ENCODE results near the gene MDC1.
"Not testable (repeated sequence)": the region's sequence is repeated elsewhere in the genome, so short reads cannot be mapped to it uniquely, and the experiment has no call there.

Gene MDC1

GRCh38 chr6:30757261-30757904 is 40.3 kb upstream of the MDC1 start:
- Histone ChIP-seq H3K4me1 (peaks cover 4% of the 10 kb centered on the region), H3K27ac (no peak overlapping the region), H3K36me3 (ENCODE audit: control insufficient read depth, insufficient read depth, low read length) (no peaks in the 10 kb centered on the region), H3K9me3 (ENCODE audit: control insufficient read depth, low read length) (no peaks in the 10 kb centered on the region), H3K79me2 (no peaks in the 10 kb centered on the region), H2AFZ (no peak overlapping the region), H3K4me2 (ENCODE audit: low read length) (no peak overlapping the region), H3K9ac (no peak overlapping the region), H3K4me3 (ENCODE audit: low read depth, low read length) (no peak overlapping the region), H3K27me3 (ENCODE audit: control insufficient read depth, insufficient read depth, low read length) (no peaks in the 10 kb centered on the region)
- TF ChIP-seq, protein P1, sequence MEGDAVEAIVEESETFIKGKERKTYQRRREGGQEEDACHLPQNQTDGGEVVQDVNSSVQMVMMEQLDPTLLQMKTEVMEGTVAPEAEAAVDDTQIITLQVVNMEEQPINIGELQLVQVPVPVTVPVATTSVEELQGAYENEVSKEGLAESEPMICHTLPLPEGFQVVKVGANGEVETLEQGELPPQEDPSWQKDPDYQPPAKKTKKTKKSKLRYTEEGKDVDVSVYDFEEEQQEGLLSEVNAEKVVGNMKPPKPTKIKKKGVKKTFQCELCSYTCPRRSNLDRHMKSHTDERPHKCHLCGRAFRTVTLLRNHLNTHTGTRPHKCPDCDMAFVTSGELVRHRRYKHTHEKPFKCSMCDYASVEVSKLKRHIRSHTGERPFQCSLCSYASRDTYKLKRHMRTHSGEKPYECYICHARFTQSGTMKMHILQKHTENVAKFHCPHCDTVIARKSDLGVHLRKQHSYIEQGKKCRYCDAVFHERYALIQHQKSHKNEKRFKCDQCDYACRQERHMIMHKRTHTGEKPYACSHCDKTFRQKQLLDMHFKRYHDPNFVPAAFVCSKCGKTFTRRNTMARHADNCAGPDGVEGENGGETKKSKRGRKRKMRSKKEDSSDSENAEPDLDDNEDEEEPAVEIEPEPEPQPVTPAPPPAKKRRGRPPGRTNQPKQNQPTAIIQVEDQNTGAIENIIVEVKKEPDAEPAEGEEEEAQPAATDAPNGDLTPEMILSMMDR (IDR thresholded peaks at IDR 0.05) = no peak

DNA sequence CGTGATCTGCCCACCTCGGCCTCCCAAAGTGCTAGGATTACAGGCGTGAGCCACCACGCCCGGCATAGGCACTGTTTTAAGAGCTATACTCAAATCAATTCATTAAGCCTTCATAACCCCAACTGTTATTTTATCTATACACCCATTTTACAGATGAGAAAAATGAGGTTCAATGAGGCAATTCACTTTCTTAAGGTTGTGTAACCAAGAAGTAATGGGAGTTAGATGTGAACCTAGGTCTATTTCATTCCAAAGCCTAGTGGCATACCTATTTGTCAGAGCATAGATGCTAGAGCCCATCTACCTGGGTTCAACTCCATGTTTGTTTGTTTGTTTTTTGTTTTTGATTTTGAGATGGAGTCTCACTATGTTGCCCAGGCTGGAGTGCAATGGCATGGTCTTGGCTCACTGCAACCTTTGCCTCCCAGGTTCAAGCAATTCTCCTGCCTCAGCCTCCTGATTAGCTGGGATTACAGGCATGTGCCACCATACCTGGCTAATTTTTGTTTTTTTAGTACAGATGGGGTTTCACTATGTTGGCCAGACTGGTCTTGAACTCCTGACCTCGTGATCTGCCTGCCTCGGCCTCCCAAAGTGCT is 39.4 kb upstream of the MDC1 start:
- not testable (repeated sequence) for H3K36me3 ChIP-seq (ENCODE audit: control insufficient read depth, insufficient read depth, low read length); H3K4me2 ChIP-seq (ENCODE audit: low read length); H3K79me2 ChIP-seq; H3K27ac ChIP-seq; H3K9ac ChIP-seq; H3K4me3 ChIP-seq (ENCODE audit: low read depth, low read length); H3K4me1 ChIP-seq; H2AFZ ChIP-seq; H3K9me3 ChIP-seq (ENCODE audit: control insufficient read depth, low read length); H3K27me3 ChIP-seq (ENCODE audit: control insufficient read depth, insufficient read depth, low read length)

DNA sequence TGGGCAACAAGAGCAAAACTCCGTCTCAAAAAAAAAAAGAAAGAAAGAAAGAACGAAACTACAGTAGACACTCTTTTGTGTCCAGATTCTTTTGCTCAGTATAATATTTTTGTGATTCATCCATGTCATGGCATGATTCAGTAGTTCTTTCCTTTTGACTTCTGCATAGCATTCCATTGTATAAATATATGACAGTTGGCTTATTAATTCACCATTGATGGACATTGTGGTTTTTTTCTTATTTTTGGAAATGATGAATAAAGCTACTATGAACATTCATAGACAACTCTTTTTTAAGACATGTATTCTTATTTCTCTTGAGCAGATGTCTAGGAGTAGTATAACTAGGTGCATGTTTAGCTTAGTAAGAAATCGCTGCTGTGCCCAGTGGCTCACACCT is 37.5 kb upstream of the MDC1 start:
- no peak overlapping the region for H2AFZ ChIP-seq
- no peak overlapping the region for H3K4me2 ChIP-seq (ENCODE audit: low read length)
- H3K9ac ChIP-seq = no peak overlapping the region
- H3K9me3 ChIP-seq (ENCODE audit: control insufficient read depth, low read length) = no peaks in the 10 kb centered on the region
- no peak overlapping the region for H3K27ac ChIP-seq
- H3K27me3 ChIP-seq (ENCODE audit: control insufficient read depth, insufficient read depth, low read length) = no peaks in the 10 kb centered on the region
- TF ChIP-seq, protein P1 (IDR thresholded peaks at IDR 0.05) = no peak
- no peak overlapping the region for H3K4me3 ChIP-seq (ENCODE audit: low read depth, low read length)
- peaks cover 7% of the 10 kb centered on the region for H3K4me1 ChIP-seq
- H3K79me2 ChIP-seq = no peaks in the 10 kb centered on the region
- no peaks in the 10 kb centered on the region for H3K36me3 ChIP-seq (ENCODE audit: control insufficient read depth, insufficient read depth, low read length)

- Histone ChIP-seq H3K79me2 (no peaks in the 10 kb centered on the region), H3K9ac (no peak overlapping the region), H3K4me1 (peaks cover 5% of the 10 kb centered on the region), H3K9me3 (ENCODE audit: control insufficient read depth, low read length) (no peaks in the 10 kb centered on the region), H3K27ac (peak overlapping the region; percentile 76), H3K4me2 (ENCODE audit: low read length) (no peak overlapping the region), H3K4me3 (ENCODE audit: low read depth, low read length) (no peak overlapping the region), H3K27me3 (ENCODE audit: control insufficient read depth, insufficient read depth, low read length) (no peaks in the 10 kb centered on the region), H2AFZ (peak overlapping the region; percentile 56), H3K36me3 (ENCODE audit: control insufficient read depth, insufficient read depth, low read length) (no peaks in the 10 kb centered on the region)
- TF ChIP-seq, protein P1 (IDR thresholded peaks at IDR 0.05) = no peak
These were observed 35.3 kb upstream of the MDC1 start for GRCh38 chr6:30752157-30752927.

DNA sequence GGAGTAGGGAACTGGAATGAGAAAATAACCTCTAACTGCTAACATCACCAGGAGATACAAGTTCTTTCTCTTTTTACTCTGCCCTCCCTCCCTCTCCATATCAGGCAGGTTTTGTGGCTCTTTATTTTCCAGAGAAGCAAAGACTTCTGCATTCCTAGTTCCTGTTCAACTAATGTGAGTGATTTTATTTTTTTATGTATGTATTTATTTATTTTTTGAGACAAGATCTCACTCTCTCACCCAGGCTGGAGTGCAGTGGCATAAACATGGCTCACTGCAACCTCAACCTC is 33.2 kb upstream of the MDC1 start:
- H3K4me2 ChIP-seq (ENCODE audit: low read length) = no peak overlapping the region
- TF ChIP-seq, protein P1 (IDR thresholded peaks at IDR 0.05) = no peak
- peaks cover 6% of the 10 kb centered on the region for H3K4me1 ChIP-seq
- H3K9ac ChIP-seq = no peak overlapping the region
- H3K9me3 ChIP-seq (ENCODE audit: control insufficient read depth, low read length) = no peaks in the 10 kb centered on the region
- H3K27ac ChIP-seq = no peak overlapping the region
- no peaks in the 10 kb centered on the region for H3K79me2 ChIP-seq
- H3K36me3 ChIP-seq (ENCODE audit: control insufficient read depth, insufficient read depth, low read length) = no peaks in the 10 kb centered on the region
- no peaks in the 10 kb centered on the region for H3K27me3 ChIP-seq (ENCODE audit: control insufficient read depth, insufficient read depth, low read length)
- H3K4me3 ChIP-seq (ENCODE audit: low read depth, low read length) = no peak overlapping the region
- H2AFZ ChIP-seq = no peak overlapping the region
